ENCODE data around the gene ZSCAN25.
"Not testable (repeated sequence)": the region's sequence is repeated elsewhere in the genome, so short reads cannot be mapped to it uniquely, and the experiment has no call there.

ZSCAN25 gene
- 49.0 to 60.2 (median 58.1) reads per million in 3 experiments for total RNA-seq

DNA sequence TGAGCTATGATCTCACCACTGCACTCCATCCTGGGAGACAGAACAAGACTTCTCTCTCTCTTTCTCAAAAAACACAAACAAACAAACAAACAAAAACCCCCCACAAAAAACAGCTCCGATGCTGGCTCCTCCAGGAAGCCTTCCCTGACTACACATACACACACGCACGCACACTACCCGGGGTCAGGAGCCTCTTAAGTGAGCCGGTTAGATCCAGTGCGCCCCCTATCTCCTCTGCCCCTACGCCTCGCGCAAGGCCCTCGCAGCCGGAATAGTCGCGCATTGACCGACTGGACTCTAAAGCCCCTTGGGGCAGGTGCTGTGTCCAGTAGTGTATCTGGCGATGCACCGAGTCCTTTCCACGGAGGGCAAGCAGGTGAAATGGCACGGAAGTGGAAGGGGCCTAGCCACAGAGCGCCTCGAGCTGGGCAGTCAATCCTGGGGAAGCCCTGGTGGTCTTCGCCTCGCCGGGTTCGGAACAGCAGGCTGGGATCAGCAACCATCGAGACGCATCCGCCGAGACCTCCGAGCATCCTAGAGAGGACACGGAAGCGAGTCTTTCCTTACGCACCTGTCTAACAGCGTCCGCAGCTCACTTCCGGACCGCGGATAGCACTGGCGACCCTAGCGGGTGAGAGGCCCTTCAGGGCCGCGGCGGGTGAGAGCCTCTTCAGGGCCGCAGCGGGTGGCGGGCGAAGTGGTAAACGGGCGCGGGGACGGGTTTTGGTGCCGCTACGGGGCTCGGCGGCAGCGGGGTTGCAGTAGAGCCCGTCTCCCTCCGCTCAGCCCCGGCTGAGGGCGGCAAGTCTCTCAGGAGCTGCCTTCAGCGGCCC lies at the start of gene ZSCAN25:
Gene ZSCAN25 (plus strand): TSS at position 588 of the 833 bp plus-strand sequence. CDS start 2,661 bp downstream, outside the sequence.
- peak; percentile 83 for DNase-seq

DNA sequence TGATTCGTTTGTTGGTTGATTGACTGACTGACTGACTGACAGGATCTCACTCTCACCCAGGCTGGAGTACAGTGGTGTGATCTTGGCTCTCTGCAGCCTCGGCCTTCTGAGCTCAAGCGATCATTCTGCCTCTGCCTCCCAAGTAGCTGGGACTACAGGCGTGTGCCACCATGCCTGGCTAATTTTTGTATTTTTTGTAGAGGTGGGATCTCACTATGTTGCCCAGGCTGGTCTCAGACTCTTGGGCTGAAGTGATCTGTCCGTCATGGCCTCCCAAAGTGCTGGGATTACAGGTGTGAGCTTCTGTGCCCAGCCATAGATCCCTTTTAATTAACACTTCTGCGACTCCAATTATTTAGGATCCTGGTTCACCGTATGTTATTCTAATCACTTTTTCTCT lies 48.0 kb upstream of the ZSCAN25 start:
- not testable (repeated sequence) for DNase-seq

DNA sequence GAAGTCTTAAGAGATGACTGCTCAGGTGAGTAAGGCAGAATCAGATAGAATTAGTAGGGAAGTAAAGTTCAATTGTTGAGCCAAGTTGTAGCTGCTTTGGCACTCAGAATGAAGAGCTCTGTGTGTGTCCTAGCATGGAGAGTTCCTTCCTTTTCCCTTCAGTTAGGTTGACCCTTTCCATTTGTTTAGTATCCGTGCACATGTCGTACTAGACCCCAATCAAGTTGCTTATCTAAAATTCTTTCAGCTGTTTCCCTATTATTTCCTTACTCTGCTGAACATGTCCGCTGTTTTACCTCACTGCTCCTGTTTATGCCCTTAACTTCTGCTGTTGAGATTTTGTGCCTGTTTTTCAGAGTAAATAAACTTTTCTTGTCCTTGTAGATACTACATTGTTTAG lies 45.0 kb upstream of the ZSCAN25 start:
- no peak for DNase-seq

DNA sequence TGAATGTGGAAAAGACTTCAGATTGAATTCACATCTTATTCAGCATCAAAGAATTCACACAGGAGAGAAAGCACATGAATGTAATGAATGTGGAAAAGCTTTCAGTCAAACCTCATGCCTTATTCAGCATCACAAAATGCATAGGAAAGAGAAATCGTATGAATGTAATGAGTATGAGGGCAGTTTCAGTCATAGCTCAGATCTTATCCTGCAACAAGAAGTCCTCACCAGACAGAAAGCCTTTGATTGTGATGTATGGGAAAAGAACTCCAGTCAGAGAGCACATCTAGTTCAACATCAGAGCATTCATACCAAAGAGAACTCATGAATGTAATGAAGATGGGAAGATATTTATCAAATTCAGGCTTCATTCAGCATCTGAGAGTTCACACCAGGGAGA lies 43.5 kb upstream of the ZSCAN25 start:
- no peak for DNase-seq

DNA sequence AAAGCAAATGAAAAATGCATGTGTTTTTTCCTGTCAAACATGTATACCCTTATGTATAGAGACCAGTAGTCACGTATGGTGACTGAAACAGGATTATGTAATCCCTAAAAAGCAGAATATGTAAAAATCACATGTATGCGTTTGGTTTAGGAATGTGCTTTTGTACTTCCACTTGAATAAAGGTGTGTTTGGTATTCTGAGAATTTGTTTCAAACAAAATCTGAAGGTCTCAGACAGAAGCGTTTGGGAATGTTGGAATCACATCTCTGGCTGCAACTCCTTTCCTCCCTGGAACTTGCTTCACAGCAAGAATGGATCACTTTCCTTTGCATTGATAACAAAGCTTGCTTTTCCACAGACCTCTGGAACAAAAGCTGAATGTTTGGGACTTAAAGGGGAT lies 40.5 kb upstream of the ZSCAN25 start:
- no peak for DNase-seq

DNA sequence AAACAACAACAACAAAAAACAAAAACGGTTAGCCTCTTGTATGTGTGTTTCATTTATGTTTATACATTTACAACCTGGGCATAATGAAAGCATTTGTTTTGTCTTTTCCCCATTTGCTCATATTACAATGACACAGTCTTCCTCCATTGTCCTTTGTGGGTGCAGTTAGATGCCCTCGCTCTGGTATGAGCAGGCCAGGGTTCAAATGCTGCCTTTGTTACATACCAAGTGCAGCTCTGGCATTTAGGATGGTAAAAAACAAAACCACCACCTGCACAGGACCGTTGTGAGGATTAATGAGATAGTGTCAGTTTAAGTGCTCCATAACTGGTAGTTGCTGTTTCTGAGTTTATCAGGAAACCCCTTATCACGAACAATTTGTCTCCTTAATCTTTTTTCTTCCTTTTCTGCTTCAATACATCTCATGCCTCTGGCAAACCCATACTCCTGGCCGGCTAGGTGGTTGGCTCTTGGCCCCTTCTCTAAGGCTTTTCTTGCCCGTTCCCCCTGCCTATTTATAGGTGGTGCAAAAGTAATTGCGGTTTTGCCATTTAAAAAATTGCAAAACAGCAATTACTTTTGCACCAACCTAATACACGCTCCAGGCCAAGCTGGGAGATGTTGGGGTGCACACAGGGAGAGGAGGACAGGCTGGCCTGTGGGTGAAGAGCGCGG lies 37.3 kb upstream of the ZSCAN25 start:
- no peak for DNase-seq

DNA sequence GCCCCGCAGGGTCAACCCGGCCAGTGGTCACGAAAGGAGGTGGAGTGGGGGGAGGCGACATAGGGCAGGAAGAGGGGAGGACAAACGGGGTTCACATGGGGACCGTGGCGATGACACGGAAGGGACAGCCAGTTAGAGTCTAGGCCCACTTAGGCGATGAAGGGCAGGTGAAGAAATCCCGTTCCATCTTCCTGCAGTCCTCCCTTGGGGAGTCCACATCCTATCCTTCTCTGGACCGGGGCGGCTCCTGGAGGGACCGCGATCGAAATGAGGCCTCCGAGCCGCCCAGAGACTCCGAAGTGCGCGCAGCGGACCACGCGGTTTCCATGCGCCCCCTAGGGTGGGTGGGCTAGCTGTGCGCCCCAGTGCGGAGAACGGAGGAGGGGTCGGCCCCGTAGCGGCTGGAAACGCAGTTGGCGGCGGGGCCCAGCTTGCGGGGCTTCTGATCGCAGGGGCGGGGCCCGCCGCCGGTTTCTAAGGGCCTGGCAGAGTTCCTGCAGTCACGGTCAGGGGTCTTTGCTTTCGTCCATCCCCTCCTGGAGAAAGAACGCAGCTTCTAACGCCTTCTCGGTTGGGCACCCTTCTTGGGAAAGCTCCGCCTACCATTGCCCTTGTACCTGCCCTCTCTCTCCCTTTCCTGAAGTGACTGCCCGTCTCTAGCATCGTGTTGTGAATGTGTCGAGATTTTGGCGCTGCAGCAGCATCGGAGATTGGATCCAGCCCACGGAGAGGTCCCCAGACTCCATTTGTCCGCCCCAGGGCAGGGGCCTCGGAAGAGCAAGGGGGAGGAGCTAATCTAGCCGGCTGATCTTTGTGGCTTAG lies 36.6 kb upstream of the ZSCAN25 start:
- DNase-seq = peak; percentile 25

DNA sequence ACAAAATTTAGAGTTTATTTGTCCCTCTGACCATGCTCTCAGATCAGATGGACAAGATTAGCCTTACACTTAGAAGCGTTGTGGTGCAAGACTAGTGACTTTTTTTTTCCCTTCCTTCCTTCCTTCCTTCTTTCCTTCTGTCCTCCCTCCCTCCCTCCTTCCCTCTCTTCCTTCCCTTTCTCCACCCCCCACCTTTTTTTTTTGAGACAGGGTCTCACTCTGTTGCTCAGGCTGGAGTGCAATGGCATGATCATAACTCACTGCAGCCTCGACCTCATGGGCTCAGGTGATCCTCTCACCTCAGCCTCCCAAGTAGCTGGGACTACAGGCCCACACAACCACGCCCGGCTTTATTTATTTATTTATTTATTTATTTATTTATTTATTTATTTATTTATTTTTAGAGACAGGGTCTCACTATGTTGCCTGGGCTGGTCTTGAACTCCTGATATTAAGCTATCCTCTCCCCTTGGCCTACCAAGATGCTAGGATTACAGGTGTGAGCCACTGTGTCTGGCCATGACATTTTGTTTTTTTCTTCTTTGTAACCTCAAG lies 35.9 kb upstream of the ZSCAN25 start:
- not testable (repeated sequence) for DNase-seq

DNA sequence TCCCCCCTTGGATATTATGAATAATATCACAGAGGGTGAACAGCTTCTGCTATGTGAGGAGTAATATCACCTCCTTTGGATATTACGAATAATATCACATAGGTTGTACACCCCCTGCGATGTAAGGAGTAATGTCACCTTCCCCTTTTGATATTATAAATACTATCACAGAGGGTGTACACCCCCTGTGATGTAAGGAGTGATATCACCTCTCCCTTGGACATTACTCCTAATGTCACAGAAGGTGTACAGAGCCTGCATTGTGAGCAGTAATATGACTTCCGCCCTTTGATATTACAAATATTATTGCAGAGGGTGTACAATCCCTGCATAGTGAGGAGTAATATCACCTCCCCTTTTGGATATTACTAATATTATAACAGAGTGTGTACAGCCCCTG lies 27.9 kb upstream of the ZSCAN25 start:
- no peak for DNase-seq

DNA sequence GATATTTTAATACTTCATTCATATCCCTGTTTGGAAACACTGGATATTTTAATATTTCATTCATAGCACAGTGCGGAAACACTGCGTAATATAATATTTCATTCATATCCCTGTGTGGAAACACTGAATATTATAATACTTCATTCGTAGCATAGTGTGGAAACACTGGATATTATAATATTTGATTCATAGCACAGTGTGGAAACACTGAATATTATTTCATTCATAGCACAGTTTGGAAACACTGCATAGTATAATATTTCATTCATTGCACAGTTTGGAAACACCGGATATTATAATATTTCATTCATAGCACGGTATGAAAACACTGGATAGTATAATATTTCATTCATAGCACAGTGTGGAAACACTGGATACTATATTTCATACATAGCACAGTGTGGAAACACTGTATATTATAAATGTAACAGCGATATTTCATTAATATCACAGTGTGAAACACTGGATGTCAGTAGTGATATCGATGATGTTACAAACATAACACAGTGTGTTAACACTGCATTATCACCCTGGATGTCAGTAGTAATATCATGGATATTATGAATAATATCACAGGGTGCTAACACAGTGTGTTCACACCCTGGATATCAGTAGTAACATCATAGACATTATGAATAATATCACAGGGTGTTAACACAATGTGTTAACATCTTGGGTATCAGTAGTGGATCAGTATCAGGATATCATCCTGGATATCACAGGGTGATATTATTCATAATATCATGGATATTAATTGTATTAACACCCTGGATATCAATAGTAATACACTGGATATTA lies 21.6 kb upstream of the ZSCAN25 start:
- DNase-seq = no peak

DNA sequence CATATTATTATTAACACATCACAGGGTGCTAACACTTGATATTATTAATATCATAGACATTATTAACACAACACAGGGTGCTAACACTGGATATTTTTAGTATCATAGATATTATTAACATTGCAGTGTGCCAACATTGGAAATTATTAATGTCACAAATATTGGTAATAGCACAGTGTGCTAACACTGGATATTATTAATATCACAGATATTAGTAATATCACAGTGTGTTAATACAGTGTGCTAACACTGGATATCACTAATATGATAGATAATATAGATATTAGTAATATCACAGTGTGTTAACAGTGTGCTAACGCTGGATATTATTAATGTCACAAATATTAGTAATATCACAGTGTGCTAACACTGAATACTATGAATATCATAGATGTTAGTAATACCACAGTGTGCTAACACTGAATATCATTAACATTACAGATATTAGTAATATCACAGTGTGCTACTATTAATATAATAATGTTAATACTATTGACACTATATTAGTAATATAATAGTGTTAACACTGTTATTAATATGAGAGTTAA lies 20.3 kb upstream of the ZSCAN25 start:
- DNase-seq = no peak

DNA sequence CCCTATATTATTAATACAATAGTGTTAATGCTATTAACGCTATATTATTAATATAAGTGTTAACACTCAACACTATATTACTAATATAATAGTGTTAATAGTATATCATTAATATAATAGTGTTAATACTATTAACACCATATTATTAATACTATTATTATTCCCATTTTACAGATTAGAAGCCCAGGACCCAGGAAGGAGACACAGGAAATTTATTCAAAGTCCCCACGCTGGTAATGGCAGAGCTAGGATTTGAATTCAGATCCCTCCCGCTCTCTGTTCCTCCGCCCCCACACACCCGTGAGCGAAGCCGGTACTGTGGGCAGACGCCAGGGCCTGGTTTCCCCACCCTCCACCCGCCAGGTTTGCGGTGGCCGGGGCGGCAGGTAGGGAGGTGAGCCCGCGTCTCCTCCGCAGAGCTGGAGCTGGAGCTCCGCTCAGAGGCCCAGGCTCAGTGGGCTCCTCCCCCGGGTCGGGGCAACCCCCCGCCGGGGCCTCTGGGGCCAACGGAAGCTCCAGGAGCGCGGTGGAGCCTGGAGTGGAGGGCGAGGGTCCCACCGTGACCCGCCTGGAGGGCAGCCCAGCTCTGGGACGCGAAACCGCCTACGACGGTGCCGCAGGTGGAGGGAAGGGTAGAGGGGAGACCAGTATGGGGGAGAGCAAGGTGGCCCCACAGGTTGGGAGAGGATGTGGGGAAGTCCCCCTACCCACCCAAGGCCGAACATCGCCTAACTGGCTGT lies 18.8 kb upstream of the ZSCAN25 start, which contains the start of gene TMEM225B:
Gene TMEM225B (plus strand): TSS at position 506 of the 740 bp plus-strand sequence. CDS start 6,122 bp downstream, outside the sequence.
- no peak for DNase-seq

DNA sequence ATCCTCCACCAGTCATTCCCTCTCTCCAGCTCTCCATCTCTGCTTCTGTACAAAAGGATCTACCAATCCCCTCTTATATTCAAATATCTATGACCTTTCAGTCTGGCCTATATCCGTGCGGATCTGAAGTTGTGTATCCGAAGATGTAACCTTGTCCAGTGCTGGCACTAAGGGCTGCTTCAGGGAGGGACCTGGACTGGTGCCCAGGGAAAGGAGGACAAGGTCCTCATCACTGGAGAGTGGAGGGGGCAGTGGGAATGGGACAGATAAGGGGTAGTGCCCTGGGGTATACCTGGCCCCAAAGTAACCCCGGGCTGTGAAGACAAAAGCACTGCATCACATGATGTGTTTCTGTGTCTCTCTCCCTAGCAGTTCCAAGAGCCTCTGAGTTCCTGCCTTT lies 16.9 kb upstream of the ZSCAN25 start:
- no peak for DNase-seq

DNA sequence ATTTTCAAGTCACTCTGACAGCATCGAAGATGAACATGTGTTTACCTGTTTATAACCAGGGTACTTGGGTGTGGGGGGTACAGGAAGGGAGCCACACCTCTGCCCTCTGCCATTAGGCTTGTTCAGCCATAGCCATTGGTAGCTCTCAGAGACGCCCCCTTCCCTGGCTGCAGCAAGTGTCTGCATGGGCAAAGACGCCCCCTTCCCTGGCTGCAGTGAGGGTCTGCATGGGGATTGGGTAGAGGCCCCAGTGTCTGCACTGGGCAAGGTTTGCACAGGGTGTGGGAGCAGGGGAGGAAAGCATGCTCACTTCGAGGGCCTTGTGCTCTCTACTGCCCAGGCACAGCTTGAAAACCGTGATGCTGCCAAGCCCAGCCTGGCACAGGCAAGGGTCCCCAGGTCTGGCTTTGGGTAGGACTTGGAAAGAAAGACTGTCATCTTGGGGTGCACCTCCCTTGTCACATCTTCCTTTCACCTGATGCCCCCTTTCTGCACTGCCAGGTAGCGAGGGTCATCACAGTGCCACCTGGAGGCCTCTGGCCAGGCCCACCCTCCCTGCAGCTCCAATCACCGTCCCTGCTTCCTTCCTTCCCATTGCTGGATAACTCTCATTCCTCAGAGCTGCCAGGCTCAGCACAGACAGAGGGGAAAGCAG lies 15.0 kb upstream of the ZSCAN25 start:
- no peak for DNase-seq

DNA sequence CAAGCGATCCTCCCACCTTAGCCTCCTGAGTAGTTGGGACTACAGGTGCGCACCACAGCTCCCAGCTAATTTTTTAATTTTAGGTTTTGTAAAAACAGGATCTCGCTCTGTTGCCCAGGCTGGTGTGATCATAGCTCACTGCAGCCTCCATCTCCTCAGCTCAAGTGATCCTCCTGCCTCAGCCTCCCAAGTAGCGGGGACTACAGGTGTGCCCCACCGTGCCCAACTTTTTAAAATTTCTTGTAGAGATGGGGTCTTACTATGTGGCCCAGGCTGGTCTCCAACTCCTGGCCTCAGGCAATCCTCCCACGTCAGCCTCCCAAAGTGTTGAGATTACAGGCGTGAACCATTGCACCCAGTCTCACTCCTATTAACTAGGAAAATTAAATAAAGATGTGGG lies 11.2 kb upstream of the ZSCAN25 start:
- no peak for DNase-seq

DNA sequence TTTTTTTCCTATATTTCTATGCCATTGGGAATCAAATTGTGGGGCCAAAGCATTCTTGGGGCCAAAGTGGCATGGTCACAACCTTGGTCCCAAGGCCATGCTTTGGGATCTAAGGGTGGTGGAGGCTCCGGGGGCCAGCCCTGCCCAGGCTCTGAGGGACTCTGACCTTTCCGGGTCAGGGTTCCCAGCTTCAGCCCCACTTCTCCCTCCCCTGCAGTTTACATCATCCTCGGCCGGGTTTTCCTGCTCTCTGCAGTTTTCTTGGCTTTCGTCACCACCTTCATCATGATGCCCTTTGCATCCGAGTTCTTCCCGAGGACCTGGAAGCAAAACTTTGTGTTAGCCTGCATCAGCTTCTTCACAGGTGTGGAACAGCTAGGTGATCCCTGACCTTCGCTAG lies 10.2 kb upstream of the ZSCAN25 start:
- no peak for DNase-seq

DNA sequence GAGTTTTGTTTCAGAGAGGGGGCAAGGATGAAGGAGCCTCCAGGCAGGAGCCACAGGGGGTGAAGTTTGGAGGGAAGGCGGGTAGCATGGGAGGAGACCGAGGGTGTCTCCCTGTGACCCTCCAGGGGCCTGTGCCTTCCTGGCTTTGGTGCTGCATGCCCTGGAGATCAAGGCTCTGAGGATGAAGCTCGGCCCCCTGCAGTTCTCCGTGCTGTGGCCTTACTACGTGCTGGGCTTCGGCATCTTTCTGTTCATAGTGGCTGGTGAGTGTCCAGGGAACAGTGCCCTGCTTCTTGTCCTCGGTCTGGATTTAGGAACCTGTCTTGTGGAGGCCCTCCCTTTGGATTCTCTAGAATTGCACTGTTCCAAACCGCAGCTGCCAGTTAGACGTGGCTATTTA lies 9.2 kb upstream of the ZSCAN25 start:
- DNase-seq = no peak

DNA sequence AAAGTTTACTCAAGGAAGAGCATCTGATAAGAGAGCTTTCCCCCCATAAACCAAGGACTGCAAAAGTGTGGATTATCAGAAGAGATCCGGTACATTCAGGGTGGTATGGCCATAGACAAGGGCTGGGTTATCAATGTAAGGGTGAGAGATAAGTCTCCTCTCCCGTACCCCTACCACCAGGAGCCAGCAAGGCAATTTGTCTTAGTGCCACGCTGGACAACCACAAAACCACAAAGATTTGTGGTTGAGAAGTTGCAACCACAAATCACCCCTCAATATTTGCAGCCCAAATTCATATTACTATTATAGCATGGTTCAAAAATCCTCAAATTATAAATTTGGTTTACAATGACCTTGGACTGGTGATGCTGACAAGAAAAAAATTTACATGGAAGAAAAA lies 2.3 kb upstream of the ZSCAN25 start:
- no peak for DNase-seq

DNA sequence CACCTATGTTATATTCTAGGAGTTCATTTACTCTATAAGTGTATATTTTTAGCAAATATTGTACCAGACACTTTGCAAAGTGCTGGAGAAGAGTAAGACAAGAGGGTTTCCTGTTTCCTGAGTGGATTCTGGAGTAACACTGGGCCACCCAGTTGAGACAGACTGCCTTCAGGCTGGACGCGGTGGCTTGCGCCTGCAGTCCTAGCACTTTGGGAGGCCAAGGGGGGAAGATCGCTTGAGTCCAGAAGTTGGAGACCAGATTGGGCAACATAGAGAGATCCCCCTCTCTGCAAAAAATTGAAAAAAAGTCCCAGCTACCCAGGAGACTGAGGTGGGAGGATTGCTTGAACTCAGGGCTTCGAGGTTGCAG lies 772 bp upstream of the ZSCAN25 start:
- DNase-seq = no peak

DNA sequence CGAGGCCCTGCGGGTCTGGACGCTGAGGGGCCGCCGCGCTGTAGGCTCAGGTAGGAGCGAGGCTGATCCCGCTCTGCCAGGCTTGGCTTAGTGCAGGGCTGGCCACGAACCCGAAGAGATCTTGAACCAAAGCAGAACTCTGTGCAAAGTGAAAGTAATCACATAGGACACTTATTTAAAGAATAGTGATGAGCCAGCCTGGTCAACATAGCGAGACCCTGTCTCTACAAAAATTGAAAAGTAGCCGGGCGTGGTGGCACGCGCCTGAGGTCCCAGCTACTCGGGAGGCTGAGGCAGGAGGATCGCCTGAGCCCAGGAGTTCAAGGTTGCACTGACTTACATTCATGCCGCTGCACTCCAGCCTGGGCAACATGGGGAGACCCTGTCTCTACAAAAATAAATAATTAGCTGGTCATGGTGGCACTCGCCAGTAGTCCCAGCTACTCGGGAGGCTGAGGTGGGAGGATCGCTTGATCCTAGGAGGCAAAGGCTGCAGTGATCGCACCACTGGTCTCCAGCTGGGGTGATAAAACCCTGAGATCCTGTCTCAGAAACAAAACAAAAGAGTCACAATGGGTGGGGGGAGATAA lies 541 bp downstream of the ZSCAN25 start:
- no peak for DNase-seq

Data from central memory CD4-positive, alpha-beta T cell (primary cell).